DMS79 treated with DMSO at 0.1 percent for 48 hours (cell line): ENCODE measurements around the gene SCYGR6.

Experiments
- DNase-seq: peaks from one replicate; lab custom pipeline; 2025; lab: John Stamatoyannopoulos, UW

The SCYGR6 gene

GRCh38 chr2:227713291-227713690 is 11.3 kb downstream of the SCYGR6 start:
- no peak for DNase-seq

- DNase-seq: no peak
Observed at GRCh38 chr2:227710986-227711385, 13.6 kb downstream of the SCYGR6 start.

GRCh38 chr2:227707390-227707789 is 17.2 kb downstream of the SCYGR6 start:
- DNase-seq: no peak

- DNase-seq: no peak
Observed at GRCh38 chr2:227706859-227707258, 17.7 kb downstream of the SCYGR6 start.

- DNase-seq: peak; percentile 79
Observed at GRCh38 chr2:227703961-227704360, 20.6 kb downstream of the SCYGR6 start.

- peak; percentile 40 for DNase-seq
Observed at GRCh38 chr2:227703280-227703732, 21.3 kb downstream of the SCYGR6 start.

GRCh38 chr2:227701556-227701955 is 23.0 kb downstream of the SCYGR6 start:
- DNase-seq: no peak

GRCh38 chr2:227696990-227697679 is 27.4 kb downstream of the SCYGR6 start:
- DNase-seq: no peak

- no peak for DNase-seq
Observed at GRCh38 chr2:227687189-227687588, 37.4 kb downstream of the SCYGR6 start.

GRCh38 chr2:227684258-227684657 is 40.3 kb downstream of the SCYGR6 start:
- no peak for DNase-seq

GRCh38 chr2:227677928-227678327 is 46.6 kb downstream of the SCYGR6 start:
- no peak for DNase-seq

GRCh38 chr2:227674485-227674884 is 50.1 kb downstream of the SCYGR6 start:
- no peak for DNase-seq
